Activated CD8-positive, alpha-beta T cell treated with anti-CD3 and anti-CD28 coated beads for 36 hours (primary cell): ENCODE data around the gene RPS3. TPM values are rescaled to one million over a fixed set of nuclear protein-coding genes. Genes with fewer than 3 reads are reported as not detected.

Source experiments
- ATAC-seq: fragments of 200-7000 bp; cut with Tn5 transposase; one replicate; pipeline ENCODE4 v1.10.0; 2021; ENCODE audit warnings: mild to moderate bottlenecking, moderate library complexity
- CTCF ChIA-PET: fragments of 350-600 bp; sonication (Branson Sonifier 250); formaldehyde crosslinking; loops from one replicate; lab custom pipeline; 2021; ENCODE audit warnings: antibody characterized with exemption; lab: Charles Lee
- POLR2A ChIA-PET: fragments of 350-600 bp; sonication (Branson Sonifier 250); formaldehyde crosslinking; loops from one replicate; lab custom pipeline; 2021; ENCODE audit warnings: antibody characterized with exemption; lab: Charles Lee
- DNase-seq: peaks from one replicate; pipeline ENCODE4 v3.0.0-alpha.2; 2020
- H3K27ac Mint-ChIP-seq: one replicate; pipeline ENCODE4 v1.8.0; 2021; ENCODE audit warnings: mild to moderate bottlenecking, mixed read lengths
- H3K27me3 Mint-ChIP-seq: one replicate; pipeline ENCODE4 v1.8.0; 2021; ENCODE audit warnings: mixed read lengths
- H3K36me3 Mint-ChIP-seq: one replicate; pipeline ENCODE4 v1.8.0; 2021; ENCODE audit warnings: low read depth, mixed read lengths
- H3K4me1 Mint-ChIP-seq: one replicate; pipeline ENCODE4 v1.8.0; 2021; ENCODE audit warnings: low read depth, mixed read lengths
- H3K4me3 Mint-ChIP-seq: one replicate; pipeline ENCODE4 v1.8.0; 2021; ENCODE audit warnings: mild to moderate bottlenecking, moderate library complexity, mixed read lengths
- H3K9me3 Mint-ChIP-seq: one replicate; pipeline ENCODE4 v1.8.0; 2021; ENCODE audit warnings: mixed read lengths
- CTCF ChIP-seq: fragments of 200-600 bp; IDR thresholded peaks from one replicate; pipeline ENCODE4 v1.8.0; 2022; ENCODE audit warnings: antibody characterized with exemption, mild to moderate bottlenecking
- intact Hi-C: fragments of 100-400 bp; cut with micrococcal nuclease; formaldehyde crosslinking; loops from one replicate; pipeline ENCODE4 v1.10.0; 2022
- total RNA-seq, 2 experiments: library from RNA; stranded (reverse); gene quantifications; one replicate each; pipeline ENCODE4 v1.2.3, GENCODE V29; 2021

Gene RPS3
- total RNA-seq, 2 experiments from 2014 or later, result 4,906 to 4,954 TPM

- TF ChIP-seq CTCF, result no peak
- H3K36me3 Mint-ChIP-seq, result peaks cover 2% of the 10 kb centered on the region
- ATAC-seq, result no peak
- H3K4me3 Mint-ChIP-seq, result no peak overlapping the region
- ChIA-PET POLR2A (interaction anchor here (0.9 to 1.5 kb wide), 4 partner anchors 17 to 111 kb away, joined by 3 to 5 read pairs (median 3); no protein-coding TSS in a partner anchor), CTCF (interaction anchor here (0.9 to 1.9 kb wide), 8 partner anchors 10 to 92 kb away, joined by 3 to 18 read pairs (median 3); no protein-coding TSS in a partner anchor)
- H3K27ac Mint-ChIP-seq, result no peak overlapping the region
- peaks cover 11% of the 10 kb centered on the region for H3K4me1 Mint-ChIP-seq
- intact Hi-C loops, result no loop called here
- no peak for DNase-seq
- no peaks in the 10 kb centered on the region for H3K27me3 Mint-ChIP-seq
- H3K9me3 Mint-ChIP-seq, result peaks cover 6% of the 10 kb centered on the region
Measured at GRCh38 chr11:75371949-75372876, 27.1 kb upstream of the RPS3 start.

- CTCF ChIA-PET, result interaction anchor here (1.2 to 1.9 kb wide), 4 partner anchors 11 to 93 kb away, joined by 3 to 18 read pairs (median 8); no protein-coding TSS in a partner anchor
- intact Hi-C loops, result no loop called here
Measured at GRCh38 chr11:75373201-75373600, 26.1 kb upstream of the RPS3 start.

GRCh38 chr11:75374646-75375045 is 24.7 kb upstream of the RPS3 start:
- no peak for ATAC-seq

More at GRCh38 chr11:75373201-75373600, 26.1 kb upstream of the RPS3 start:
- DNase-seq, result no peak
- Mint-ChIP-seq H3K27ac (no peak overlapping the region), H3K4me1 (peaks cover 11% of the 10 kb centered on the region), H3K27me3 (no peaks in the 10 kb centered on the region), H3K4me3 (no peak overlapping the region), H3K9me3 (peaks cover 4% of the 10 kb centered on the region), H3K36me3 (peaks cover 2% of the 10 kb centered on the region)
- ATAC-seq, result no peak
- POLR2A ChIA-PET, result interaction anchor here (1.4 to 1.5 kb wide), 2 partner anchors 85 to 112 kb away, joined by 3 read pairs; no protein-coding TSS in a partner anchor
- no peak for TF ChIP-seq CTCF

GRCh38 chr11:75375626-75376025 is 23.7 kb upstream of the RPS3 start:
- DNase-seq, result no peak
- intact Hi-C loops, result no loop called here
- Mint-ChIP-seq H3K4me3 (no peak overlapping the region), H3K4me1 (no peaks in the 10 kb centered on the region), H3K36me3 (no peaks in the 10 kb centered on the region), H3K9me3 (no peaks in the 10 kb centered on the region), H3K27ac (no peak overlapping the region), H3K27me3 (no peaks in the 10 kb centered on the region)
- ChIA-PET CTCF (interaction anchor here (1.3 to 15.3 kb wide), 3 partner anchors 10 to 99 kb away, joined by 4 to 442 read pairs (median 21); no protein-coding TSS in a partner anchor), POLR2A (no interaction called here)
- no peak for TF ChIP-seq CTCF
- no peak for ATAC-seq

More at GRCh38 chr11:75374646-75375045, 24.7 kb upstream of the RPS3 start:
- Mint-ChIP-seq H3K4me1 (peaks cover 5% of the 10 kb centered on the region), H3K27ac (no peak overlapping the region), H3K36me3 (peaks cover 2% of the 10 kb centered on the region), H3K27me3 (no peaks in the 10 kb centered on the region), H3K4me3 (no peak overlapping the region), H3K9me3 (peaks cover 1% of the 10 kb centered on the region)
- intact Hi-C loops, result no loop called here
- DNase-seq, result no peak
- ChIA-PET POLR2A (no interaction called here), CTCF (interaction anchor here (0.8 to 4.1 kb wide), 4 partner anchors 11 to 95 kb away, joined by 3 to 21 read pairs (median 4); no protein-coding TSS in a partner anchor)
- TF ChIP-seq CTCF, result no peak
